NCI-H2029 treated with DMSO at 0.1 percent for 48 hours (cell line): Measurements from ENCODE around the gene HJV.
"Not testable (repeated sequence)": the region's sequence is repeated elsewhere in the genome, so short reads cannot be mapped to it uniquely, and the experiment has no call there.

ENCODE experiments used
- DNase-seq: peaks from one replicate; lab custom pipeline; 2025; lab: John Stamatoyannopoulos, UW

The HJV gene, protein sequence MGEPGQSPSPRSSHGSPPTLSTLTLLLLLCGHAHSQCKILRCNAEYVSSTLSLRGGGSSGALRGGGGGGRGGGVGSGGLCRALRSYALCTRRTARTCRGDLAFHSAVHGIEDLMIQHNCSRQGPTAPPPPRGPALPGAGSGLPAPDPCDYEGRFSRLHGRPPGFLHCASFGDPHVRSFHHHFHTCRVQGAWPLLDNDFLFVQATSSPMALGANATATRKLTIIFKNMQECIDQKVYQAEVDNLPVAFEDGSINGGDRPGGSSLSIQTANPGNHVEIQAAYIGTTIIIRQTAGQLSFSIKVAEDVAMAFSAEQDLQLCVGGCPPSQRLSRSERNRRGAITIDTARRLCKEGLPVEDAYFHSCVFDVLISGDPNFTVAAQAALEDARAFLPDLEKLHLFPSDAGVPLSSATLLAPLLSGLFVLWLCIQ

DNA sequence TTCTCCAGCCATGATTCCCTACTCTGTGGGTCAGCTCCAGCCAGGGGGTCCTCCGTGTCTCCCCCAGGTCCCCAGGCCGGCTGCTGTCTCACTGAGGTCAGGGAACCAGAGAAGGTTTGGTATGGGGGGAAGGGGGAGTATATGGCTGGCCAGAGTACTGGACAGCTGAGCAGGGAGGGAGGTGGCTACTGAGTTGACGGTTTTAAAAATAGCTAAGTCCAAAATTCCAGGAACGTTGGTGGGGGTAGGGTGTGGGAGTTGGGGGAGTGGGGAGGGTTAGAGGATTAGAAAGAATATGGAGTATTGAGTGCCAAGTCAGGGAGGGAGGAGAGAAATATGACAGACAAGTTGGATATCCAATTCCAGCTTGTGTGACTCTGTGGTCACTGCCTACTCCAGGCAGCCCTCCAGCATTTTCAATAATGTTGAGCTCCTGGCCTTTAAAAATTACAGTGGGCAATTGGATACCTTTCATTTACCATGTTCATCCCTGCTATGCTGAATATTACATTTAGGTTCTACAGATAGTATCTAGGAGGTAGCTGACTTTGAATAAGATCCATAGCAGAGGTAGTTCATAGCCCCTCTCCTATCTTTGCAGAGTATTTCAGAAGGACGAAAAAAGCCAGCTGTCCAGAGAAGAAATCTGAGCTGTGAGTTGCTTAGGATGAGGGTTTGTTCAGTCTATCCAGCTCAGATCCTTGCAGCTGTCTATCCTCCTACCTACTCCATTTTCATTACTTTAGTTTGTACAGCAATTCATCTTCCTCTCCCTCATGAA lies at the start of gene HJV:
TSS of gene HJV (minus strand) at position 114 of the 781 bp plus-strand sequence. CDS start 1,504 bp downstream, outside the sequence.
- DNase-seq = no peak

DNA sequence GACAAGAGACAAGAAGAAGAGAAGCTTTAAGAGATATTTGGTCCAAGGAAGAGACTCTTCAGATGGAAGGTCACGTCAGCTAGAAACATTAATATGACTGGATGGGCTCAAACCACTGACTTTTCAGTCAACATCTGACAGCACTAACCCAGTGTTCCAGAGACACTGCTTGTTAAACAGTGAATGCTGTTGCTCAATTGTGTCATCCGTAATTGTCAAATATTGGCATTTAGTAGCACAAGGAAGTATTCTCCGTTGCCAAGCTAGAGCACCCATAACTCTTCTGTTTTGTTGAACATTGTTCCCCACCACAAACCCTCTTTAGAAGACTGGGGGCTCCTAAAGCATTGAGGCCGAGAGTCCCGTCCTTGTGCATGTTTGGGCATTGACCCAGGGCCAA lies 37.6 kb upstream of the HJV start:
- DNase-seq = not testable (repeated sequence)

DNA sequence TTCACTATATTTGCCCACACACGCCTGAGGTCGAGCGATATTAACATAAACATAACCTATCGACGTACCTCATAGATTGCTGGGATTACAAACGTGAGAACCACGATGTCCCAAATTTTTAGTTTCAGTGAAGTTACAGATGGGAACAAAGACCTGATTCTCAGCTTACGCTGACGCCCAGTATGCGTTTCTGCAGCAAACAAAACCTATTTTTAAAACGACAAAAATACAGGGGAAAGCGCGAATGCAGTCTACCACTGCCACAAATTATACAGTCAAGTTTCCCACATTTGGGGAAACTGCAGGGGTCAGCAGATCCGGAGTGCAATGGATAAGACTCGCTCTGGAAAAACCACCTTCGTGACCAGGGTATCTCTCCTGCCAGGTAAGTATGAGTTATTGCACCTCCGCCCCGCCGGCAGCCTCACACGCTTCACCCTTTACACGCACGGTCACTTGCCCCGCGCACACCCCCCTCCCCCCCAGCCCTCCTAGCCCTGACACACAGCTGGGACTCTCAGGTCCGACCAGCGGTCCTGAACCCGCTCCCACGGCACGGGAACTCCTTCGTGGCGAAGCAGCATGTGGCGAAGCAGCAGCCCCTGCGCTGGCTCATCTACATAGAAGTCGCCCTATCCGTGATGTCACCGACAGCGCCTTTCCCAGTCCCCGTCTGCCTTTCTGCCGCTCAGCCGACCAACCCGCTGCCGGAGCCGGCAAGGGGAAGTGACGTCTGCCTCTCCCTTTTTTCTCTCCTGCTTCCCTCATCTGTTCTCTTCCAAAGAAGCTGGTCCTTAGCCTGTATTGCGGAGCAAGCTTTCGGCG lies 30.5 kb upstream of the HJV start:
- DNase-seq = peak; percentile 59

DNA sequence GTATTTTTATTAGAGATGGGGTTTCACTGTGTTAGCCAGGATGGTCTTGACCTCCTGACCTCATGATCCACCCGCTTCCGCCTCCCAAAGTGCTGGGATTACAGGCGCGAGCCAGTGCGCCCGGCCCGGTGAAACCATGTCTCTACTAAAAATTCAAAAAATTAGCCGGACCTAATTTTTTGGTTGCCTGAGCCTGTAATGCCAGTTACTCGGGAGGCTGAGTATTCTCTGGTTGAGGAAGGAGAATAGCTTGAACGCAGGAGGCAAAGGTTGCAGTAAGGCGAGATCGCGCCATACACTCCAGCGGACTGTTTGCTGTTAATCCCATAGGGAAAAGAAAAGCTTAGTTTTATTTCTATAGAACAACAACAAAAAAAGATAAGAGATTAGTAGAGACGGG lies 29.9 kb upstream of the HJV start:
- DNase-seq = no peak

DNA sequence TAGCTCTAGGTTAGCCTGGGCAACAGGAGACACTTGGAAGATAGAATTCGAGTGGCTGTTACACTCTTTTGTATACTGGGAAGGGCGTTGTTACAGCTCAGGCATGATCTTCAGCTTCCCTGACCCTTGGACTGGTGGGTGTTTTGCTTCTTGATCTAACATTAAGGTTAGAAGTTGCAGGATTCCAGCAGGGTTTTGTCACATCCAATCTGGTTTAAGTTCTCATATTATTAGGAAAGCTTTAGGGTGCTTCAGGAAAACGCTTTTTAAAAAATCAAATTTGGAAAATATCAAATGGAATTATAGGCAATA lies 29.1 kb upstream of the HJV start:
- not testable (repeated sequence) for DNase-seq

DNA sequence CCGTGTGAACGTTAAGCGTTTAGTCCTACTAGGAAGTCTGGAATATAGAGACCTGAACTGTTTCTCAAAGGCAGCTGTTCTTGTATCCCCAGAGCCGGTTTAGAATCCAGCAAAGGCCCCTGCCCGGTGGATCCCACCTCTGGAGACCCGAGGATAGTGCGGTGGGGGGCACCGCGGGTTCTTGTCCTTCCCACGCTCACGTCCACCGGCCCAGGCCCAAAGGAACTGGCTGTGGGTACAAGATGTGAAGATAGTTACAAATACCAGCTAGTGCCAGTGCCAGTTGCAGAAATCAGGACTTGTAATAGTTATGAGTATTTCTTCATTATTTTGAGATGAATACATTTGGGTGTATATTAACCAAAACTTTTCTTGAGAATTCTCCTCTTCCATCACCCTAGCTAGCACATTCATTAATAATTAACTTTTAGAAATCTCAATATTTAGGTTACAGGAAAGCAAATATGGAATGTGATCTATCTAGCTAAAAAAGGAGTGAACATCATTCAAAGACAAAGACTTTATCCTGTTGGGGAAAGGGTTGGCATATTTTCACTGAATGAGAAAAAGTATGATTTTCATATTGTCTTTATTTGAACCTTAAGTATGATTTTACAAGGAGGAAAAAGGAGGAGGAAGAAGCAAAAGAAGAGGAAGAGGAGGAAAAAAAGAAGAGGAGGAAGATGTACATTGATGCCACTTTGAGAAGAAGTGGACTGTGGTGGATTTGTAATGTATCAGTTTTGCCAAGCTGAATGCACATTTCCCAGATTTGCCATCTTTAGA lies 28.5 kb upstream of the HJV start:
- DNase-seq = not testable (repeated sequence)

DNA sequence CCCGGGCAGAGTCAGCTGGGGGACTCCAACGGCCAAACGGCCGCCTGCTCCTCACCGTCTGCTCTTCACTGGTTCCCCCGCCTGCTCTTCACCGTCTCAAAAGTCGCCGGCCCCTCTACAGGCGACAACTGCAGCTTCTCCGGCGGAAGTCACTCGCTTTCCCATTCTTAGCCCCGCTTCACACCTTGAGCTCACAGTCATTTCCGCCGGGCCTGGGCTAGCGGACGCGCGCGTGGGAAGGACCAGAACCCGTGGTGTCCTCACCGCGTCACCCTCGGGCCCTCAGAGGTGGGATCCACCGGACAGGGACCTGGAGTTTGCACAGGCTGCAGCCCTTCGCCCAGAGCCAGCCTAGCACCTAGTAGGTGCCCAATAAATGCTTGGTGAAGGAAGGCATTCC lies 27.9 kb upstream of the HJV start:
- no peak for DNase-seq

DNA sequence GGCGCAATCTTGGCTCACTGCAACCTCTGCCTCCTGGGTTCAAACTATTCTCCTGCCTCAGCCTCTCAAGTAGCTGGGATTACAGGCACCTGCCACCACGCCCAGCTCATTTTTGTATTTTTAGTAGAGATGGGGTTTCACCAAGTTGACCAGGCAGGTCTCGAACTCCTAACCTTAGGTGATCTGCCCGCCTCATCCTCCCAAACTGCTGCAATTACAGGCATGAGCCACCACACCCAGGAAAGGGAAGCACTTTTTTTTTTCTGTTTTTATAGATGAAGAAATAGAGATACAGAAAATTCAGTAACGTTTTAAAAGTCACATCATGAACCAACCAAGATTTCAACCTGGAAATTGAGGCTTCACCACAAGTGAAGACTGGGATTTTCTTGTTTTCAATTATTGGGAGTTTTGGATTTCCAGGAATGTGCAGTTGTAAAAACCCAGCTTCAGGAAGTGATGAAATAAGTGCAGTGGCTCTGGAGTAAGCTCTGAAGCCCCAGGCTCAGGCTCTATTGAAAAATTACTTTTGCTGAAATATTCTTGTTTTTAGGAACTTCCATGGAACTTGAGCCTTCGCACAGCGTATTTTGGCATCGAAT lies 27.1 kb upstream of the HJV start:
- DNase-seq = not testable (repeated sequence)

DNA sequence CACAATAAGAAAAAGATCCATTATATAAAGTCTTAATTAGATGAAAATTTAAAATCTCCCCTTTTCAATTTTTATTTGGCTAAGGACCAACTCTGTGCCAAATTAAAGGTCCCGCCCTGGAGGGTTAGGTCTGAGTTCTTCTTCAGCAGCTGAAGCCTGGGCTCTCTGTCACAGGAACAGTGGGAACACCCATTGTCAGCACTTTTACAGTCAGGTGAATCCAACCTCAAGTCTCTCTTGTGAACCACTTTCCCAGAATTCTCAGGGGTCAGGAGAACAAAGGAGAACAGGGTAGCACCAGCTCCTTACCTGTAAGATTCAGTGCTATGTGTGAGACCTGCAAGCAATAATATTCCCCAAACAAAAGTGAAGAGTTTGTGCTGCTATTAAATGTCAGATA lies 25.1 kb upstream of the HJV start:
- DNase-seq = no peak

DNA sequence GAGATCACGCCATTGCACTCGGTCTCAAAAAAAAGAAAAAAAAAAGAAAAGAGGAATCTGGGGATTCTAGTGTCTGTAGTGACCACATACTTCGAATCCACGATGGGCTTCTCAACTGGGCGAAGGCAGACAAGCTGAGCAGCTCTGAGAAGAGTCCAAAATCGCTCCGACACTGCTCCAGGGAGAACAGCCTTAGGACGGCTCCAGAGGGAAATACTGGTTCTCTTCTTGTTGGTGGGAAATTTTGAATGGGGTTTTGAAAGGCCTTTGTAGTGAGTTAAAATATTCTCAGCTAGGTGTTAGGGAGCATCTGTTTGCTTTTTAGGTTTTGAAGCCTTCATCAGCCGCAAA lies 18.3 kb upstream of the HJV start:
- no peak for DNase-seq

DNA sequence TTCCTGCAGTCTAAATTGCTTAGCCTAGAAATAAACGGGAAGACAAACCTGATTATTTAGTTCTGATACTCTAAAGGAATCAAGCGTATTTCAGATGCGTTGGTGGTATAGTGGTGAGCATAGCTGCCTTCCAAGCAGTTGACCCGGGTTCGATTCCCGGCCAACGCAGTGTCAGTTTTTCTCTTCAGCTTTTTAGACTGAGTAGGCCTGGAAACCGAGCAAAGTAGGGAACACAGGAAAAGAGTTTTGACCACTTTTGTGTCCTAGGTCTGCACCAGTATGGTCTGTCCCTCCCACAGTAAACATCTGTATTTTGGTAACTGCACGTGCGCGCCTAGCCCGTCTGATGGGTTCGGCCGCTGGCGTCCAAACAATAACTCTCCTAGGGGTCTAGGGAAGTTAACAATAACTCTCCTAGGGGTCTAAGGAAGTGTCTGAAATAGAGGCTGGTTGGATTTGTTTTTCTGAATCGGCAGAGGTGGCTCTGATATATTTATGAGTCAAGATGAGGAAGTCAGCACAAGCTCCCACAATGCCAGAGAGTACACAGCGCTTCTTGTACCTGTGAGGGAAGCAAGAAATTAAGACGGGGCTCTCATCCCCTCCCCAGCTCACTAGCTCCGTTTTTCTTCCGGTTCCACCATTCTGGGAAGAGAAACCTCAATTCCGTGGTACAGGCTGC lies 15.6 kb upstream of the HJV start:
- DNase-seq = peak; percentile 93

DNA sequence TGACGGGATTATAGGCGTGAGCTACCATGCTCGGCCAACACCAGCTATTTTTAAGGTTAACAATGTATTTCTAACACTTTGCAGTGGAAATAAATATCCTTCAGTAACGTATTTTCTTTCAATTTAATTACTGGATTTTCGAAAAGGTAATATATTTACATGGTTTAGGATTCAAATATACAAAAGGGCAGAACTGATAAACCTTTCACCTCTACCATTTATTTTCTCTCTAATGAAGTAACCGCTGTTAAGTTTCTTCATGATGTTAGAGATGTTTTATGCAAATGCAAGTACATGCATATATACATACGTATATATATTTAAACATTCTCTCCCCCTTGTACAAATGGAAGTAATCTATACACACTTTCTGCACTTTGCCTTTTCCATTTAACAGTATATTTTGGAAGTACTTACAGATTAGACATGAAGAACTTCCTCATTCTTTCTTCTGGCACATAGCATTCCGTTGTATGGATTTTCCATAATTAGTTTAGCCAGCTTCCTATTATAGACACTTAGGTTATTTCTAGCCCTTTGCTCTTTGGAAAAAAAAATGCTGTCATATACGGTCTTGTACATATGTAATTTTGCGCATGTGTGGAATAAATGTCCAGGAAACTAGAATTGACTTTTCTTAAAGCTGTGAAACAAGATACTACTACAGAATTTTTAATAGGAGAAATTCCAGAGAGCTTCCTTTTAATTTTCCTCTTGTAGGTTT lies 14.9 kb upstream of the HJV start:
- peak; percentile 45 for DNase-seq

DNA sequence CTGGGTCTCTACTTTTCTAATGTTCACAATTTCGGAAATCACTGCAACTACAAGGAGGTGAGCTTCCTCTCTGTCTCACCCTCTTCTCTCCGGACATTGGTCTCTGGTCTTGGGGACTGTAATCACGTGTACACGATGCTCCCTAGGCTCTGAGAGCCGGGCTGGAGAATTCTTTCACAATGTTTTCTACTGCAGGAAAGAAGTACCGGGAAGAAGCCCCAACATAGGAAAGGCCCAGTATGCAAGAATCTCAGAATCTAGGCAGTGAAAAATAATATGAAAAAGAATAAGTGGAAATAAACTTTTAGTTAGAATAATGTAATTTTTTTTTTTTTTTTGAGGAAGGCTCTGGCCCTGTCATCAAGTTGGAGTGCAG lies 13.5 kb upstream of the HJV start:
- DNase-seq = no peak

DNA sequence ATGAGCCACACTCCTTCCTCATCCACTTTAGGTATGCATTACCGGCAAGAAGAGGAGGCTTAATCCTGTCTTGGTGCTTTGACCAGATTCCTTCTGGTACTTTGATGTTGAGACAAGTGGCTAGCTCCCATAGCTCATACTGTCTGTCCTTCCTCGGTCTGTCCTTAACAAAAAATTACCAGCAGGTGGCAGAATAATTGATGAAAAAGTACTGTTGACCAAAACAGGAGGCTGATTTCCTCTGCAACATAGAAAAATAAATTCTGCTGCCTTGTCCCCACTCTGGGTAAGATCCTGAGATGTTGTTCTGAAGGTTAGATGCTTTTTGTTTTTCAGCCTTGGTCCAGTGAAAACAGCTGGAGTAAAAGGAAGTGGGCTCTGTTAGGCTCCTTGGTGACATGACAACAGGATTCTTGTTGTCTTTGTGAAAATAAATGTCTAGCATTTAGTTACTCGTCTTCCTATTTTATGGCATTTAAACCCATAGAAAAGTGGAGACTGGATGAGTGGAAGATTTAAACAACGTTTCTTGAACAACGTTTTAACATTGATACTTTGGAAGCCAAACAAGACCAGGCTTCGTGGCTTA lies 11.2 kb upstream of the HJV start:
- peak; percentile 44 for DNase-seq

DNA sequence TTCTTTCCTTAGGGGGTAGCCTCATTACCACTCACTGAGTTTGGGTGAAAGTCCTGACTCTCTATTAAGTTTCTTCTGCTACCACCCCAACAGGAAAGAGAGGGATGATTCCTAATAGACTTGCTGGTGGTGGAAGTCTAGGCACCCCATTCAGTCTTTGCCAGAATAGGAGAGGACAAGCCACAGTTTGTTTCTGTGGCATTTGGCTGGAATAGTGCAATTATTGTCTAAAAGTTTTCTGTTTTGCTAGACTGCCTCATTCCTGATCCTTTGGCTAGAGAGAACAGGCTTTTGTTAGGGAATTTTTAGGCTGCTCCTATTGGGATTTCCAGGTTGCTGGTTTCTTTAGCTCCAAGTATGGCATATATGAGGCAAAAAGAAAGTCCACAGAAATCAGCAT lies 9.9 kb upstream of the HJV start:
- DNase-seq = no peak

DNA sequence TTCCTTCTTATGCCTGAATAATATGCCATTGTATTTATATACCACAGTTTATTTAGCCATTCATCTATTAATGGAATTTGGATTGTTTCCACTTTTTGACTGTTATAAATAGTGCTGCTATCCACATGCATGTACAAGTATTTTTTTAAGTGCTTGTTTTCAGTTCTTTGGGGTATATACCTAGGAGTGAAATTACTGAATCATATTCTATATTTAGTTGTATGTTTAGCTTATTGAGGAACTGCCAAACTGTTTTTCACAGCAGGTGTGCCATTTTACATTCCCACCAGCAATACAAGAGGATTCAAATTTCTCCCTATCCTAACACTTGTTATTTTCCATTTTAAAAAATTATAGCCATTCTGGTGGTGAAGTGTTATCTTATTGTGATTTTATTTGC lies 7.6 kb upstream of the HJV start:
- no peak for DNase-seq

DNA sequence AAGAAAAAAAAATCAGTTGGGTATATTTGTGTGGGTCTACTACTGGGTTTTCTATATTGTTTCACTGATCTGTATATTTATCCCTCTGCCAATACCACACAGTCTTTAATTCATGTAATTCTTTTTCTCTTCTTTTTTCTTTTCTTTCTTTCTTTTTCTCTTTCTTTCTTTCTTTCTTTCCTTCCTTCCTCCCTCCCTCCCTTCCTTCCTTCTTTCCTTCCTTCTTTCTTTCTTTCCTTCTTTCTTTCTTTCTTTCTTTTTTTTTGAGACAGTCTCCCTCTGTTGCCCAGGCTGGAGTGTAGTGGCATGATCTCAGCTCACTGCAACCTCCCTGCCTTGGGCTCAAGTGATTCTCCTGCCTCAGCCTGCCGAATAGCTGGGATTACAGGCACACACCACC lies 5.1 kb upstream of the HJV start:
- DNase-seq = not testable (repeated sequence)

DNA sequence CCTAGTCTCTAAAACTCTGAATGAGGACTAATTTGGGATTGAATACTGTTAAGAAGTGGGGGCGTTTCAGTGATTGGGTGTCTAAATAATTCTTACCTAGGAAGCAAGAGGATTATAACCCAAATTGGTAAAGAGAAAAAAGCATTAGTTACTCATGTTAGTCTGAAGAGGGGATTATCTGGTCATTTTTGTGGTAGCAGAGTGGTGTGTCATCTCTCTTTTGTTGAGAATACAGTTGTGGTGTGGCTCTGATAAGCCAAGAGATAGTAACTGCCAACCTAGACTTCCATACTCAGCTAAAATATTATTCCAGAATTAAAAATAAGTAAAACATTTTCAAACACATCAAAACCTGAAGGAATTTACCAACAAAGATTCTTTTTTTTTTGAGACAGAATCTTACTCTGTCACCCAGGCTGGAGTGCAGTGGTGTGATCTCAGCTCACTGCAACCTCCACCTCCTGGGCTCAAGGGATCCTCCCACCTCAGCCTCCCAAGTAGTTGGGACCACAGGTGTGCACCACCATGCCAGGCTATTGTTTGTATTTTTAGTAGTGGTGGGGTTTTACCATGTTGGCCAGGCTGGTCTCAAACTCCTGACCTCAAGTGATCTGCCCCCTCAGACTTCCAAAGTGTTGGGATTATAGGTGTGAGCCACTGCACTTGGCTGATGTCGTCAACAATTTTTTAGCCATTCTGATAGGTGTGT lies 4.4 kb upstream of the HJV start:
- not testable (repeated sequence) for DNase-seq
